ENCODE measurements around the gene ADAM30. TPM values are rescaled to one million over a fixed set of nuclear protein-coding genes. Genes with fewer than 3 reads are reported as not detected.

Gene ADAM30
- total RNA-seq, 1 experiment from 2014 or later: not detected

DNA sequence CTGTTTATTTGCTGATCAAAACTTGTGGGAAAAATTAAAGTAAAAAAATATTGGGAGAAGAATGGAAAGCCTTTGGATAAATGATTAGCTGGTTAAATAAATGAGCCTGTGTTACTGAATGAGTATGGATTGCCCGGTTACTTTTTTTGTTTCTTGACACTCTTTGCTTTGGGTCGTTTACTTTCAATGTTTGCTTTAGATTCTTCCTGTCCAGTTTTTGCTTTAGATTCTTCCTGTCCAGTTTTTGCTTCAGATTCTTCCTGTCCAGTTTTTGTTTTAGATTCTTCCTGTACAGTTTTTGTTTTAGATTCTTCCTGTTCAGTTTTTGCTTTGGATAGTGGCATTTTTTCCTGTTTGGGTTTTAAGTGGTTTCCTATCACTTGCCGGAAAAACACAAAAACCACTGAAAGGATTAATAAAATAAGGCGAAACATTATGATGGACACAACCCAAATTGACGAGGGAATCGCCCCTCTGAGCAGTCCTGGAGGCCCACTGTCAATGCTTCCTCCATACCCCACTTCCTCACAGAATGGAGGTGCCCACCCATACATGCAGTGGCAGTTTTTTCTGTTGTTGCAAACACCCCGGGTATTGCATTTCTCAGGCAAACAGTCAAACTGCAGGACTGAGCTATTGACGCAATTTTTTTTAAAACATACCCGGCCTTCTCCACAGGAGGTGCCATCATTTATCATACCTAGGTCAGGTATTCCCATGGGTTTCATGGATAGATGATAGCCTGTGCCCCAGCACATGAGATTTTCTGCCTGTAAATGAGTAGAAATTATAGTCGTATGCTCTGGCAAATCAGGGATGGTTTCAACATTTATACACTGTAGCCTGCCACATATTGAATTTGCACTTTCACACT lies 2.3 kb downstream of the ADAM30 start:
- no peaks in the 10 kb centered on the region for H3K9me3 ChIP-seq (ENCODE audit: control insufficient read depth, insufficient read depth, low read depth, low read length)

GRCh38 chr1:119893238-119893791 lies 3.0 kb downstream of the ADAM30 start:
- ATAC-seq (no peak; the same call in 1 of the 2 replicates), DNase-seq (ENCODE audit: low read depth, low spot score) (no peak)
- BruUV-seq (replicated peaks): no TSS peak
- TF ChIP-seq POLR2AphosphoS5 (IDR thresholded peaks at IDR 0.05; ENCODE audit: low read depth, low read length): no peak
- TF ChIP-seq TCF7L2 (IDR thresholded peaks at IDR 0.05; ENCODE audit: low read depth, low read length): no peak
- TF ChIP-seq, protein P1, sequence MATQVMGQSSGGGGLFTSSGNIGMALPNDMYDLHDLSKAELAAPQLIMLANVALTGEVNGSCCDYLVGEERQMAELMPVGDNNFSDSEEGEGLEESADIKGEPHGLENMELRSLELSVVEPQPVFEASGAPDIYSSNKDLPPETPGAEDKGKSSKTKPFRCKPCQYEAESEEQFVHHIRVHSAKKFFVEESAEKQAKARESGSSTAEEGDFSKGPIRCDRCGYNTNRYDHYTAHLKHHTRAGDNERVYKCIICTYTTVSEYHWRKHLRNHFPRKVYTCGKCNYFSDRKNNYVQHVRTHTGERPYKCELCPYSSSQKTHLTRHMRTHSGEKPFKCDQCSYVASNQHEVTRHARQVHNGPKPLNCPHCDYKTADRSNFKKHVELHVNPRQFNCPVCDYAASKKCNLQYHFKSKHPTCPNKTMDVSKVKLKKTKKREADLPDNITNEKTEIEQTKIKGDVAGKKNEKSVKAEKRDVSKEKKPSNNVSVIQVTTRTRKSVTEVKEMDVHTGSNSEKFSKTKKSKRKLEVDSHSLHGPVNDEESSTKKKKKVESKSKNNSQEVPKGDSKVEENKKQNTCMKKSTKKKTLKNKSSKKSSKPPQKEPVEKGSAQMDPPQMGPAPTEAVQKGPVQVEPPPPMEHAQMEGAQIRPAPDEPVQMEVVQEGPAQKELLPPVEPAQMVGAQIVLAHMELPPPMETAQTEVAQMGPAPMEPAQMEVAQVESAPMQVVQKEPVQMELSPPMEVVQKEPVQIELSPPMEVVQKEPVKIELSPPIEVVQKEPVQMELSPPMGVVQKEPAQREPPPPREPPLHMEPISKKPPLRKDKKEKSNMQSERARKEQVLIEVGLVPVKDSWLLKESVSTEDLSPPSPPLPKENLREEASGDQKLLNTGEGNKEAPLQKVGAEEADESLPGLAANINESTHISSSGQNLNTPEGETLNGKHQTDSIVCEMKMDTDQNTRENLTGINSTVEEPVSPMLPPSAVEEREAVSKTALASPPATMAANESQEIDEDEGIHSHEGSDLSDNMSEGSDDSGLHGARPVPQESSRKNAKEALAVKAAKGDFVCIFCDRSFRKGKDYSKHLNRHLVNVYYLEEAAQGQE (IDR thresholded peaks at IDR 0.05; ENCODE audit: insufficient read depth in 1 of 2, low read depth in 2 of 2, low read length in 1 of 2): no peak
- TF ChIP-seq SIN3A (IDR thresholded peaks at IDR 0.05; ENCODE audit: borderline replicate concordance, insufficient read depth, low read depth, low read length): no peak
- TF ChIP-seq, protein P2, sequence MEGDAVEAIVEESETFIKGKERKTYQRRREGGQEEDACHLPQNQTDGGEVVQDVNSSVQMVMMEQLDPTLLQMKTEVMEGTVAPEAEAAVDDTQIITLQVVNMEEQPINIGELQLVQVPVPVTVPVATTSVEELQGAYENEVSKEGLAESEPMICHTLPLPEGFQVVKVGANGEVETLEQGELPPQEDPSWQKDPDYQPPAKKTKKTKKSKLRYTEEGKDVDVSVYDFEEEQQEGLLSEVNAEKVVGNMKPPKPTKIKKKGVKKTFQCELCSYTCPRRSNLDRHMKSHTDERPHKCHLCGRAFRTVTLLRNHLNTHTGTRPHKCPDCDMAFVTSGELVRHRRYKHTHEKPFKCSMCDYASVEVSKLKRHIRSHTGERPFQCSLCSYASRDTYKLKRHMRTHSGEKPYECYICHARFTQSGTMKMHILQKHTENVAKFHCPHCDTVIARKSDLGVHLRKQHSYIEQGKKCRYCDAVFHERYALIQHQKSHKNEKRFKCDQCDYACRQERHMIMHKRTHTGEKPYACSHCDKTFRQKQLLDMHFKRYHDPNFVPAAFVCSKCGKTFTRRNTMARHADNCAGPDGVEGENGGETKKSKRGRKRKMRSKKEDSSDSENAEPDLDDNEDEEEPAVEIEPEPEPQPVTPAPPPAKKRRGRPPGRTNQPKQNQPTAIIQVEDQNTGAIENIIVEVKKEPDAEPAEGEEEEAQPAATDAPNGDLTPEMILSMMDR (IDR thresholded peaks at IDR 0.05): no peak
- no peak overlapping the region for H3K27ac ChIP-seq (ENCODE audit: low read length)
- no peaks in the 10 kb centered on the region for H3K36me3 ChIP-seq (ENCODE audit: control insufficient read depth, insufficient read depth, low read length)
- no peaks in the 10 kb centered on the region for H3K4me1 ChIP-seq (ENCODE audit: control insufficient read depth, insufficient read depth, low read length)
- in situ Hi-C loops (cut with HindIII; ENCODE audit: low pct_unique_long_range_greater_than_20kb, low sequenced_read_pairs) (no loop called here), intact Hi-C loops (cut with micrococcal nuclease; ENCODE audit: unreplicated experiment) (no loop called here)
- no peaks in the 10 kb centered on the region for H3K9me3 ChIP-seq (ENCODE audit: control insufficient read depth, insufficient read depth, low read depth, low read length)
- peaks cover 12% of the 10 kb centered on the region; the same call in 1 of the 2 replicates for H3K27me3 ChIP-seq (ENCODE audit: control insufficient read depth, insufficient read depth, low read length)
- ChIA-PET CTCF (no interaction called here), POLR2A (no interaction called here)
- no peak overlapping the region for H3K4me3 ChIP-seq (ENCODE audit: low read depth in 2 of 2, low read length in 2 of 2)

More for the DNA sequence above, 2.3 kb downstream of the ADAM30 start:
- Histone ChIP-seq H3K4me3 (ENCODE audit: low read depth in 2 of 2, low read length in 2 of 2) (no peak overlapping the region), H3K27ac (ENCODE audit: low read length) (no peak overlapping the region), H3K4me1 (ENCODE audit: control insufficient read depth, insufficient read depth, low read length) (no peaks in the 10 kb centered on the region), H3K27me3 (ENCODE audit: control insufficient read depth, insufficient read depth, low read length) (peaks cover 11% of the 10 kb centered on the region; the same call in 1 of the 2 replicates), H3K36me3 (ENCODE audit: control insufficient read depth, insufficient read depth, low read length) (no peaks in the 10 kb centered on the region)
- in situ Hi-C loops (cut with HindIII; ENCODE audit: low pct_unique_long_range_greater_than_20kb, low sequenced_read_pairs): no loop called here
- TF ChIP-seq SIN3A (IDR thresholded peaks at IDR 0.05; ENCODE audit: borderline replicate concordance, insufficient read depth, low read depth, low read length) (no peak), POLR2AphosphoS5 (IDR thresholded peaks at IDR 0.05; ENCODE audit: low read depth, low read length) (no peak), TCF7L2 (IDR thresholded peaks at IDR 0.05; ENCODE audit: low read depth, low read length) (no peak)
- TF ChIP-seq, protein P1 (IDR thresholded peaks at IDR 0.05; ENCODE audit: insufficient read depth in 1 of 2, low read depth in 2 of 2, low read length in 1 of 2): no peak
- TF ChIP-seq, protein P2 (IDR thresholded peaks at IDR 0.05): no peak
- ChIA-PET POLR2A (no interaction called here), CTCF (no interaction called here)
- ATAC-seq (no peak), DNase-seq (ENCODE audit: low read depth, low spot score) (no peak)
- intact Hi-C loops (cut with micrococcal nuclease; ENCODE audit: unreplicated experiment): no loop called here
- BruUV-seq (replicated peaks): no TSS peak
